ENCODE measurements around the gene ONECUT3. TPM values are rescaled to one million over a fixed set of nuclear protein-coding genes. Genes with fewer than 3 reads are reported as not detected.

Gene ONECUT3
- total and polyA plus RNA-seq, 12 donors = under 0.01 TPM; not detected in 11

DNA sequence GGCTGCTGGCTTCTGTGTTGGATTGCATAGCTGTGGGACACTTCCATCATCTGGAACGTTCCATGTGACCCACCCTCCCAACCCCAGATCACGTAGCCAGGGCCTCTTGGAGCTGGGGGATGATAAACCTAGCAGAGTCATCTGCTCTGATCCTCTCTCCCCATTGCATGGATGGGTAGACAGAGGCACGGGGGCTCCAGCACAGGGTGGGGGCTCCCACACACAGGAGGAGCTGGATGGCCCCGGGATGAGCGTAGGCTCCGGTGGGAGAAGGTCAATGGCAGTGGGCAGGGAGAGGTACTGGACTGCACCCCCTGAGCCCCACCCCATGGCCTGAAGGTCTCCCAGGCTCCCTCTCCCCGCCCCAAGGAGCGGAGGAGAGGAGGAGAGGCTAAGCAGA lies 33.4 kb downstream of the ONECUT3 start:
- Histone ChIP-seq H3K9me3 (replicated peaks in 1 of 3) (peaks cover 0 to 4% (median 0%) of the 10 kb centered on the region in 3 donors), H3K4me3 (no peak overlapping the region), H3K27me3 (peaks cover 21% of the 10 kb centered on the region), H3K4me1 (replicated peaks in 1 of 2) (no peaks in the 10 kb centered on the region), H3K27ac (no peak overlapping the region), H3K36me3 (replicated peaks in 1 of 2) (no peaks in the 10 kb centered on the region)
- TF ChIP-seq, protein P1, sequence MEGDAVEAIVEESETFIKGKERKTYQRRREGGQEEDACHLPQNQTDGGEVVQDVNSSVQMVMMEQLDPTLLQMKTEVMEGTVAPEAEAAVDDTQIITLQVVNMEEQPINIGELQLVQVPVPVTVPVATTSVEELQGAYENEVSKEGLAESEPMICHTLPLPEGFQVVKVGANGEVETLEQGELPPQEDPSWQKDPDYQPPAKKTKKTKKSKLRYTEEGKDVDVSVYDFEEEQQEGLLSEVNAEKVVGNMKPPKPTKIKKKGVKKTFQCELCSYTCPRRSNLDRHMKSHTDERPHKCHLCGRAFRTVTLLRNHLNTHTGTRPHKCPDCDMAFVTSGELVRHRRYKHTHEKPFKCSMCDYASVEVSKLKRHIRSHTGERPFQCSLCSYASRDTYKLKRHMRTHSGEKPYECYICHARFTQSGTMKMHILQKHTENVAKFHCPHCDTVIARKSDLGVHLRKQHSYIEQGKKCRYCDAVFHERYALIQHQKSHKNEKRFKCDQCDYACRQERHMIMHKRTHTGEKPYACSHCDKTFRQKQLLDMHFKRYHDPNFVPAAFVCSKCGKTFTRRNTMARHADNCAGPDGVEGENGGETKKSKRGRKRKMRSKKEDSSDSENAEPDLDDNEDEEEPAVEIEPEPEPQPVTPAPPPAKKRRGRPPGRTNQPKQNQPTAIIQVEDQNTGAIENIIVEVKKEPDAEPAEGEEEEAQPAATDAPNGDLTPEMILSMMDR (IDR thresholded peaks at IDR 0.05) = no peak
- no peak for TF ChIP-seq POLR2A (IDR thresholded peaks at IDR 0.05)
- WGBS, 4 donors = 86 to 89% (median 88%) methylated on average over 6 to 8 of the region's 8 CpGs
- no peak for DNase-seq
- intact Hi-C loops (cut with DNase I) = no loop called here

DNA sequence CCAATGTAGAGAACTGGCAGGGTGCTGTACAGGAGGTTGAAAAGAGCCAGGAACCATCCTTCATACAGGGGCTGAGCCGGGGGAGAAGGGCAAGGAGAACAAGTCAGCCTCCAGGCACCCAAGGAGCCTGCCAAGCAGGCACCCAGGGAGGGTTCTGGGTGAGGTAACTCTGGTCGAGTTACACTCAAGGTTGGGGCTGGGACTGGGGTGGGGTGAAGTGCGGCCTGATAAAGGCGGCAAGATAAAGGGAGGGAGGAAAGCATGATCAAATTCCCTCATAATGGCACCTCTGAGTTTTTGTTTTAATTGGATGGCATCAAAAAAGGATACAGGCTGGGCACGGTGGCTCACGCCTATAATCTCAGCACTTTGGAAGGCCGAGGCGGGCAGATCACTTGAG lies 33.8 kb downstream of the ONECUT3 start:
- 70 to 79% (median 74%) methylated on average over 8 of the region's 8 CpGs for WGBS, 4 donors
- TF ChIP-seq, protein P1 (IDR thresholded peaks at IDR 0.05) = no peak
- TF ChIP-seq POLR2A (IDR thresholded peaks at IDR 0.05) = no peak
- Histone ChIP-seq H3K36me3 (replicated peaks in 1 of 2) (no peaks in the 10 kb centered on the region), H3K4me1 (replicated peaks in 1 of 2) (no peaks in the 10 kb centered on the region), H3K4me3 (no peak overlapping the region), H3K9me3 (replicated peaks in 1 of 3) (no peaks in the 10 kb centered on the region), H3K27ac (no peak overlapping the region), H3K27me3 (peaks cover 17% of the 10 kb centered on the region)
- intact Hi-C loops (cut with DNase I) = no loop called here
- no peak for DNase-seq

DNA sequence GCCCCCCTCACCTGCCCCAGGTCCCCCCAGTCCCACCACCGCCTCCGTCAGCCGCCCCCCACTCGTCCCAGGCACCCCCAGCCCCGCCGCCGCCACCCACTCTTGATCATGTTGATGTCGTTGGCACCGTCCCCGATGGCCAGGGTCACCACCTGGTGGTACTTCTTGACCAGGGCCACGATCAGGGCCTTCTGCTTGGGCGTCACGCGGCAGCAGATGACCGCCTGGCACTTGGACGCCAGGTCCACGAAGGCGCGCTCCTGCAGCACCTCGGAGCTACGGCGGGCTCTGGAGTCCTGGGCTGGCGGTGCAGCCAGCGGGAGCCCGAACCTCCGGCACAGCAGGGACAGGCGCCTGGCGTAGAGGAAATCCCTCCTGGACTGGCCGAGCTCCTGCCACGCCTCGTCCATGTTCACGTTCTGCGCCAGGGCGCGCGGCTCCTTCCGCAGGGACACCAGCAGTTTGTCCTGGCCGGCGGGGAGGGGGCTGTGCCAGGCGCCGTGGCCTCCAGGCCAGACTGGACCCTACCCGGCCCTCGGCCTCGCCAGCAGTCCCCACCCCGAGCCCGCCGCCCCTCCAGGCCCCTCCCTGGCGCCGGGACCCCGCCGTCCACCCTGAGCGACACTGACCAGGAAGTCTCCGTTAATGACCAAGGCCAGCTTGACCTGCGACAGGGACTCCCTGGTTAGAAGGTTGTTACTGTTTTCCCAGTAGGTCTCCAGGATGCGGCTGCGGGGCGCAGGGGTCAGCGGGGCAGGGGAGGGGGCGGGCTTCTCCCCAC lies 36.1 kb downstream of the ONECUT3 start:
- Histone ChIP-seq H3K36me3 (replicated peaks in 1 of 2) (no peaks in the 10 kb centered on the region), H3K4me3 (no peak overlapping the region), H3K9me3 (replicated peaks in 1 of 3) (no peaks in the 10 kb centered on the region), H3K4me1 (replicated peaks in 1 of 2) (no peaks in the 10 kb centered on the region), H3K27me3 (peaks cover 14% of the 10 kb centered on the region), H3K27ac (no peak overlapping the region)
- 5 to 25% (median 18%) methylated on average over 5 to 59 of the region's 59 CpGs for WGBS, 4 donors
- TF ChIP-seq, protein P1 (IDR thresholded peaks at IDR 0.05) = no peak
- TF ChIP-seq POLR2A (IDR thresholded peaks at IDR 0.05) = no peak
- DNase-seq = no peak
- intact Hi-C loops (cut with DNase I) = loop anchor here in 1 of 2 donors (10.0 kb wide), 1 partner anchor 115 kb away; no protein-coding TSS in a partner anchor

DNA sequence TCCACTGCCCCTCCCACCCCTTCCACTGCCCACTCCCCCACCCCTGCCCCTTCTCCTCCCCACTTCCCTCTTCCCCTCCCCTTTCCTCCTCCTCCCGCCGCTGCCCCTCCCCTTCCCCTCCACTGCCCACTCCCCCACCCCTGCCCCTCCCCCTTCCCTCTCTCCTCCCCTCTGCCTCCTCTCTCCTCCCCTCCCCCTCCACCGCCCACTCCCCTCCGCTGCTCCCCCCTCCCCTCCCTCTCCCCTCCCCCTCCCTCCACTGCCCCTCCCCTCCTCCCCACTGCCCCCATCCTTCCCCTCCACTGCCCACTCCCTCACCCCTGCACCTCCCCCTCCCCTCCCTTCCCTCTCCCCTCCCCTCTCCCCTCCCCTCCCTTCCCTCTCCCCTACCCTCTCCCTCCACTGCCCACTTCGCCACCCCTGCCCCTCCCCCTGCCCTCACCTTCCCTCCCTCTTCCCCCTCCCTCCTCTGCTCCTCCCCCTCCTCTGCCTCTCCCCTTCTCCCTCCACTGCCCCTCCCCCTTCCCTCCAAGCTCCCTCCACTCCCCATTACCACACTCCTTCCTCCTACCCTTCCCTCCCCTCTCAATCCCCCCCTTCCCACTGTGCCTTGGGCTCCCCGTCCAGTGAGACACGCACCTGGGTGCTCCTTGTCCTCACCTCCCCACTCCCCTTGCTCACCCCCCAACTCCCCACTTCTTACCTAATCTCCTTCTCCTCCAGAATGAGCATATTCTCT lies 36.9 kb downstream of the ONECUT3 start:
- Histone ChIP-seq H3K4me3 (no peak overlapping the region), H3K36me3 (replicated peaks in 1 of 2) (no peaks in the 10 kb centered on the region), H3K4me1 (replicated peaks in 1 of 2) (no peaks in the 10 kb centered on the region), H3K9me3 (replicated peaks in 1 of 3) (no peaks in the 10 kb centered on the region), H3K27me3 (peaks cover 10% of the 10 kb centered on the region), H3K27ac (no peak overlapping the region)
- TF ChIP-seq POLR2A (IDR thresholded peaks at IDR 0.05) = no peak
- TF ChIP-seq, protein P1 (IDR thresholded peaks at IDR 0.05) = no peak
- no peak for DNase-seq
- 0 to 66% (median 35%) methylated on average over 1 to 3 of the region's 7 CpGs for WGBS, 4 donors
- intact Hi-C loops (cut with DNase I) = loop anchor here in 1 of 2 donors (10.0 kb wide), 1 partner anchor 115 kb away; no protein-coding TSS in a partner anchor

Data from adrenal gland (tissue), 12 donors.